HG02571 (cell line): ENCODE measurements around the gene TSHR.
"Not testable (repeated sequence)": the region's sequence is repeated elsewhere in the genome, so short reads cannot be mapped to it uniquely, and the experiment has no call there.

ENCODE experiments used
- ATAC-seq: cut with Tn5 transposase; IDR thresholded peaks from one replicate; pipeline ENCODE4 v1.9.1; 2021; ENCODE audit warnings: mild to moderate bottlenecking, moderate library complexity; ENCODE audit not compliant: unreplicated experiment

The TSHR gene

DNA sequence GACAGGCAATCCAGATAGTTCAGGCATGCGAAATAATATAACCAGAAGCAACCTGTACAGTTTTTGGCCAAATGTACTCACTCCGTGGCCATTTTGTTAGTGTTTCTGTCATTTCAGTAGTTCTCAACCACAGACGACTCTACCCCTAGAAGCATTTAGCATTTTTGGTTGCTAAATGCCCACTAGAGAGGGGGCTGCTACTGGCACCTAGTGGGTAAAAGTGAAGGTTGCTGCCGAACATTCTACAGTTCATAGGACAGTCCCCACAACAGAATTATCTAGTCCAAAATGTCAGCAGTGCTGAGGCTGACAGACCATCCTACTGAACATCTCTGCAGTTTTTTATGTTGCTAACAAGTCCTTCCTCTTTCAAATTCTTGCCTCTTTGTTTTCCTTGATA lies 107.4 kb downstream of the TSHR start:
- peak; percentile 61 for ATAC-seq

DNA sequence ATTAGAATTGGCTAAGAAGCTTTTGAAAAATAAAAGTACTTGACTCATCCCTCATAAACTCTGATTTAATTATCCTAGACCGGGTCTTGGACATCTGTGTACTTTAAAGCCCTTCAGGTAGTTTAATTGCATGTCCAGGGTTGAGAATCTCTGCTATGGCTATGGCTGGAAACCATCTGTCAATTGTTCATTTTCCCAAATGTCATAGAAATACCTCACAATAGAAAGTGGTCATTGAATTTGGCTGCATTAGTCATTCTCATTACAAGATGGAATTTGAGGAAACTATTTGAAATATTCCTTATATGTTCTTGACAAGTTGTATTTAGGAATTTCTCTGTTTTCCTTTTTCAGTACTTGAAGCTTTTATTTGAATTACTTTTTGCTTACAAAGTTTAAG lies 111.3 kb downstream of the TSHR start:
- ATAC-seq, result no peak

DNA sequence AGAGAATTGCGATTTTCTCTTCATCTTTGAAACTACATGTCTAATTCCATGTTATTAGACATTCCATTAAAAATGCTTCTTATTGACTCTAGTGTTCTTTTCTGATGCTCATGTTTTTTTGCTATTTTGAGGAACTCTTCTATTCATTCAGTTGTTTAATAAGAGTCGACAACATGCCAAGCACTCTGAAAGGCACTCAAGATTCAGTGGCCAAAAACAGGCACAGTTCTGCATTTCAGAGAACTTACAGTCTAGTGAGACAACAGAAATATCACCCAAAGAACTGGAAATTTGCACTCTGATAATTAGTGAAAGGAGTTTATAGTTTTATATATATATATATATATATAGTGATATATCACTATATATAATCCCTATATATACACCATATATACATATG lies 111.7 kb downstream of the TSHR start:
- no peak for ATAC-seq

DNA sequence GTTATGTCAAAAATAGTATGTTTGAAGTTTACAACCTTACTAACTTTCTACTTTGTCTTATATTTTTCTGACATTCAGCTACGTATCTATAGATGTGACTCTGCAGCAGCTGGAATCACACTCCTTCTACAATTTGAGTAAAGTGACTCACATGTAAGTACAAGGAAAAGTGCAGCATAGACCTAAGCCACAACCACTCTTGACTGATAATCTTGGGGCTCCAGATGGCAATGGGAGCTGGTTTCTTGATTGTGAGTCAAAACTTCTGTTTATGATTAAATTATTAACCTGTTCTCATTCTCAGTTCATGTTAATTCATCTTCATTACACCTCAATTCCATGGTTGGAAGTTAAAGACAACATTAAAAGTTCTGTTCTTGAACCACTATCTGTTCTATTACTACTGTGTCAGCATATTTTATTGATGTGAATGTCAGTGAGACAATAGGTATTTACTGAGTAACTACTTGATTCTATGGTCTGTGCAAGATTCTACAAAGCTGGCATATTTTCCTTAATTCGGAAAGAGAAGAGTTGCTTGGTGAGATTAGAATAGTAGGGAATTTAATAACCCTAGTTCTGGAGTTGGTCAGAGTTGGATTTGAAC lies 112.9 kb downstream of the TSHR start:
- ATAC-seq, result no peak

DNA sequence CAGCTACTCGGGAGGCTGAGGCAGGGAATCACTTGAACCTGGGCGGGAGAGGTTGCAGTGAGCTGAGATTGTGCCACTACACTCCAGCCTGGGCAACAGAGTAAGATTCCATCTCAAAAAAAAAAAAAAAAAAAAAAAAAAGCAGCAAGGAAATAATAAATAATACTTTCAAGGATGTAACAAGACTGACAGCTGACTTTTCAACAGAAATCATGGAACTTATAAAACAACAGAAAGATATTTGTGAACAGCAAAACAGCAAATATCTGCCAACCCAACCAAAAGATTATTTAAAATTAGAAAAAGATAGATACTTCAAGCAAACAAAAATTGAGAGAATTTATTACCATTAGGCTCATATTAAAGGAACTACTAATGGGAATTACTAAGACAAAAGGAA lies 115.1 kb downstream of the TSHR start:
- no peak for ATAC-seq

DNA sequence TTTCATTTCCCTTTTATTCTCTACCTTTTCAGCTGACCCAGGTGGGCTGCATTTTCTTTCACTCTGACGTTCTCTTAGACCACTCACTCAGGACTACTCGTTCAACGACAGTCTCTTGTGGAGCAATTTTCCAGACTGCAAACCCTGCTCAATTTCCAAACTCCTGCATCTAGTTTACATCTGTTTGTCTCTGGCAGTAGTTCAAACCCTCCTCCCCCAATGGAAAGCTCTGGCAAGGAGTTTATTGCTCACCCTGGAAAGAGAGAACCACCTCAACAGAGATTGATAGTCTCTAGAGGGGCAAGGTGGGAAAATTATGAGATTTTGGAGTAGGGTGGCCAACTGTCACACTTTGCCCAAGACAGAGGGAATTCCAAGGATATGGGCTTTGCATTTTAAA lies 130.2 kb downstream of the TSHR start:
- ATAC-seq, result no peak

DNA sequence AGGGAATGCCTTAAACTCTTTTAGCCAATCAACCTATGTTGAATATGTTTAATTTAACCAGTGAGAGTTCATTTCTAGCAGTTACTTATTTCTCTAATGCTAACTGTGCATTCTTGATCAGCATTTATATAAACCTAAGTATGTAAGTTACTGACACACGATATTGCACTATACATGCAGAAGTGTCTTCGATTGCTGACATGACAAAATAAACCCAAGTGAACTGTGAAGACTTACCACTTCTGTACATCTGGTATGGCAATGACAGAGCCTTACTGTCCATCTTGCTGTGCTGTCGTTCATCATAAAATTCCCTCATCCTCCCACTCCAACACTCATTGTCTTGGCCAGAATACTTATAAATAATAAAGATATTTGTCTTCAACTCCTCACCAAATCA lies 131.8 kb downstream of the TSHR start:
- ATAC-seq, result no peak

DNA sequence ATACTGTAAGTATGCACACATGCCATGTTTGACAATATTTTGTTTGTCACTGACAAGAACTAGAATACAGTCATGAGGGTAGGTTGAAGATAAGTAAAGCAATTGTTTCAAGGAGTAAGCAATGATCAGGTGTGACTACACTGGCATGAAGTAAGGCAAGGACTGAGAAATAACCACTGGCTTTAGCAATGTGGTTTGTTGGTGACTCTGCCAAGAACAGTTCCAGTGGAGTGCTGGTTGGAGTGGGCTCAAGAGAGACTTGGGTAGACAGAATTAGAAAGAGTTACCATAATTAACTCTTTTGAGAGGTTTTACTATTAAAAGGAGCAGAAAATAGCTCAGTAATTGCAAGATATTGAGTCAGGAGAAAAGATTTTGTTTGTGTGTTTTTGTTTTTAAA lies 135.7 kb downstream of the TSHR start:
- ATAC-seq, result no peak

DNA sequence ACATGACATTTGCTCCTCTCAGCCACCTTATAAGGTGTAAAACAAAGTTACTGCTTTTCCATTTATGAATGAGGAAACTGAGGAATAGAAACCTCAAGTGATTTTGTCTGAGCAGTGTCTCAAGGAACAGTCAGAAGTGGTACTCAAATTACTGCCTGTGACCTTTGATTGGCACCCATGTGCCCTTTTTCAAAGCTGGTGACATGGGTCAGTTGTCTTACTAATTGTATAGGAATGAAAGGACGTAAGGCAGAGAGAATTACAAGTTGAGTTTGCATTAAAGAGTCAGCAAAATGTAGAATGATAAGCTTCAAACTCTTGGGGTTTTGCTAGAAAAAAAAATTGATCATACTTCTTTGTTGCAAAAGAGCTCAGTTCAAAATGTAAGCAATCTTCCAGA lies 136.2 kb downstream of the TSHR start:
- no peak for ATAC-seq

DNA sequence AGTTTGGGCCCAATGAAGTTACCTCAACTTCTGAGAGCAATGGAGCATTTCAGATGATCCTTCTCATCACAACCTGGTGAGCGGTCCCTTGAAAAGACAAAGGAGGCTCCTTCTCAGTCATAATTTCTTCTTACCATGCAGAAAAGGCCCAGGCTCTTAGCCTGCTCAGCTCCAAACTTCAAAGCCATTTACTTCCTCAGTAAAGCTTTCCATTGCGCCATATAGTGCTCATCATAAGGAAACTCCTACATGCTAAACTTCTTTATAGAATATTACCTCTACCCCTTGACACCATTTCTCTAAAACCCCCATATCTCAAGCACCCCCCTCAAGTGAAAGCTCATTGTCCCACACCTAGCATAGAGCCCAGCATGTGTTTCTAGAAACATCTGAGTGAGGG lies 138.2 kb downstream of the TSHR start:
- ATAC-seq, result no peak

DNA sequence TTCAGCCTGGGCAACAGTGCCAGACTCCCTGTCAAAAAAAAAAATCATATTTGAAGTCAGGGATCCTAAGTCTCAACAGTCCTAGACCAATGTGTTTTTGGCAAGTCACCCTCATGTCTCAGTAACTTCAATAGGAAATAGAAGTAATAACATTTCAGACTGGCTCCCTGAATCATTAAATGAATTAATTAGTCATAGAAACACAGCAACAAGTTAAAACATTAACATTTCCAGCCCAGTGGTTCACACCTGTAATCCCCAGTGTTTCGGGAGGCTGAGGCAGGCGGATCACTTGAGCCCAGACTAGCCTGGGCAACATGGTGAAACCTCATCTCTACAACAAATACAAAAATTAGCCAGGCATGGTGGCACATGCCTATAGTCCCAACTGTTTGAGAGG lies 140.1 kb downstream of the TSHR start:
- no peak for ATAC-seq

DNA sequence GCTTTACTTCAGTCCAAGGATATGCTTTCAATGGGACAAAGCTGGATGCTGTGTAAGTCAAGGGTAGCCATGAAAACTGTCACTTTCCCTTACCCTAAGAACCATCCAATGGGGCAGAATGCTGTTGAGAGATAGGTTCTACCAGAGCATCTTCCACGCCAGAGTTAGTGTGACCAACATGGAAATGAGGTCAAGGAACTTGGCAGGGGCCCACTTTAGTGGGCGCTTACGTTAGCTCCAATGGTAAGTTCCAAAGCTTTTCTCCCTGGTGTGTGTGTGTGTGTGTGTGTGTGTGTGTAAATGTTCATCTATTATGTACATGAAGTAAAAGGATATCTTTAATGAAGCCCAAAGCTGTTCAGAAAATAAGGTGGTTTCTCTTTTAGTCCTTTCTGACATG lies 141.2 kb downstream of the TSHR start:
- no peak for ATAC-seq

DNA sequence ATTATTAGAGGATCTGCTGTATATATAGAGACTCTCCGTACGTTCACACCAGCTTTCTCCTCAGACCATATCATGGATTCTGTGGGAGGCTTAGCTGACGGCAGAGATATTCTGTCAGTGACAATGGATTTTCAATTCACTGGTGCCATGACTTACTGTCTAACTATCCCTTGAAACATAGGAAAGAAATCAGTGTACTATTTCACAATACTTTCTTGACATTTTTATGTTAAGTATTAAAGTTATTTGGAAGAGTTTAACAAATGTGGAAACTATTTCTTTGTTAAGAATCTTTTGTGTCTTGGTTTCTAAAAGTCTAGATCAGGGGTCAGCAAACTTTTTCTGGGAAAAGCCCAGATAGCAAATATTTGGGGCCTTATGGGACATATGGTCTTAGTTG lies 146.8 kb downstream of the TSHR start:
- no peak for ATAC-seq

DNA sequence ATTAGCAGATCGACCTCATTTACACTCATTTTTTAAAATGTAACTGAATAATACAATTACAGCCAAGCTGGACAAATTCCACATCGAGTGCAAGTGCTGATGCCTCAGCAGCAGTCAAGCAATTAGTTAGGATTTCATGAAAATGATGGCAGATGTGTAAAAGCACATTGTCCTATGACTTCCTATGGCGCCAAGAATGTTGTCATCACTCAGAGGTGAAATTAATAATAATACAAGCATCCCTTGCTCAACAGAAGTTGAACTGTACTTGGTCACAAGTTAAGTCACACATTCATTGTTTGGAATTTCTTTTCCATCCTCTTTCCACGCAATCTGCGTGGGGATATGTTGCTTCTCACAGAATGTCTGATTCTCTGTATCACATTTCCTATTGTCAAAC lies 148.0 kb downstream of the TSHR start:
- ATAC-seq, result no peak

DNA sequence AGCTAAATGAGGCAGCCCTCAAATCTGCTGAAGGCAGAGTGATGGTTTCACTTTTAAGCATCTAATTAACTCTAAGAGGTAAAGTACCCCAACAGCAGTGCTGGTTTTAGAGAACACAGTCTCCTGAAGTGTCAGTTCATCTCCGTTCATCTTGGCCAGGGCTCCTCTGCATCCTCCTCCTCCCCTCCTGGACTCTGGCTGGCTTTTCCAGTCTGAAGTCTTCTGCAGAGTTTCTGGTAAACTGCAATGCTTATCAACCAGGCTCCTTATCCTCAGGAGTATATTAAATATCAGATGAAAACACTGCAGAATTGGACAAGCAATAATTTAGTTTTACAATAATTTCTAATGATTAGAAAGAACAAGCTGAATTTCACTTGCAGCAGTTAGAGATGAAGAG lies 150.0 kb downstream of the TSHR start:
- ATAC-seq, result no peak

DNA sequence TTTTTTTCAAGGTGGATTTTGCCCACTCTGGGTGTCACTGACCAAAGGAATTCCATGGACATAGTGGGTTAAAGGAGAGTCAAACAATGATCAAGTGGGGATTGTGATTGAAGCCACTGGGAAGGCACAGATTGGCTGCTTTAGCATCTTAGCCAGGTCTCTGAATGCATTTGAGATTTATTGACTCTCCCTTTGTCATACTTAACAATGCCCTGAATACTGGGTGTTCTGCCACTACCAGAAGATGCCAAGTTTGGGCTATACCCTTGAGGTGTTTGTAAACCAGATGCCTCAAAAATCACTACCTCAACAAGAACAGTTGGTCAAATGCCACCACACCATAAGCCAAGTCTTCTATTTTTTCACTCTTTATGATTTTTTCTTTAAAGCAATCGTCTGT lies 150.5 kb downstream of the TSHR start:
- no peak for ATAC-seq

DNA sequence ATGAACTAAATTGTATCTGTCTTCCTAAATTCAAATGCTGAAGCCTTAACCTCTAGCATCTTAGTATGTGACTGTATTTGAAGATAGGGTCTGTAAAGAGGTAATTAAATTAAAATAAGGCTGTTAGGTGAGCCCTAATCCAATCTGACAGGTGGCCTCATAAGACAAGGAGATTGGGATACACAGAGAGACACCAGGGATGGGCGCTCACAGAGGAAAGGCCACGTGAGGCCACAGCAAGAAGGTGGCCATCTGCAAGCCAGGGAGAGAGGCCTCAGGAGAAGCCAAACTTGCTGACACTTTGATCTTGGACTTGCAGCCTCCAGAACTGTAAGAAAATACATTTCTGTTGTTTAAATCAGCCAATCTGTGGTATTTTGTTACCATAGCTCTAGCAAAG lies 154.8 kb downstream of the TSHR start:
- no peak for ATAC-seq

DNA sequence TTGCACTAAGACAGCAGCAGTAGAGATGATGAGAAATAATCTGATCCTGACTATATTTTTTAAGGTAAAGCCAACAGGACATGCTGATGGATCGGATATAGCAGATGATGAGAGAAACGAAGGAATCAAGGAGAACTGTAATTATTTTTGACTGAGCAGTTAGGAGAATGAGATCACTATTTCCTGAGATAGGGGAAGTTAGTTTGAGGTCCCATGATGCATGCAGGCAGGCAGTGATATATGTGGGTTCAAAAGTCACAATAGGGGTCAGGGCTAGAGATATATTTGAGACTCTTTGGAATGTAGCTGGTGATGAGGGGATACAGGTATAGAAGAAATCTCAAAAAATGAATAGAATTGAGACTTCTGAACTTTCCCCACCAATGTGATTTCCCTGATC lies 157.8 kb downstream of the TSHR start:
- ATAC-seq, result no peak

DNA sequence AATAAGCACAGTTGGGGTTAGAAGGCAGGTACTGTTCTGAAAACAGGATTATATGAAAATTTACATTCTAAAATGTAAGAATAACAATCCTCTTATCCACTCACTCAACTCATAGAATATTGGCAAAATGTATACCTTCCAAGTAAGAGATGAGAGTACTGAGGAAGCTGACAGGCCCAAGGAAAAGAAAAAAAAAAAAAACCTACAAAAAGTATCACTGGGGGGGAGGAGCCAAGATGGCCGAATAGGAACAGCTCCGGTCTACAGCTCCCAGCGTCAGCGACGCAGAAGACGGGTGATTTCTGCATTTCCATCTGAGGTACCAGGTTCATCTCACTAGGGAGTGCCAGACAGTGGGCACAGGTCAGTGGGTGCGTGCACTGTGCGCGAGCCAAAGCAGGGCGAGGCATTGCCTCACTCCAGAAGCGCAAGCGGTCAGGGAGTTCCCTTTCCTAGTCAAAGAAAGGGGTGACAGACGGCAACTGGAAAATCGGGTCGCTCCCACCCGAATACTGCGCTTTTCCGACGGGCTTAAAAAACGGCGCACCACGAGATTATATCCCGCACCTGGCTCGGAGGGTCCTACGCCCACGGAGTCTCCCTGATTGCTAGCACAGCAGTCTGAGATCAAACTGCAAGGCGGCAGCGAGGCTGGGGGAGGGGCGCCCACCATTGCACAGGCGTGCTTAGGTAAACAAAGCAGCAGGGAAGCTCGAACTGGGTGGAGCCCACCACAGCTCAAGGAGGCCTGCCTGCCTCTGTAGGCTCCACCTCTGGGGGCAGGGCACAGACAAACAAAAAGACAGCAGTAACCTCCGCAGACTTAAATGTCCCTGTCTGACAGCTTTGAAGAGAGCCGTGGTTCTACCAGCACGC lies 158.8 kb downstream of the TSHR start:
- not testable (repeated sequence) for ATAC-seq

DNA sequence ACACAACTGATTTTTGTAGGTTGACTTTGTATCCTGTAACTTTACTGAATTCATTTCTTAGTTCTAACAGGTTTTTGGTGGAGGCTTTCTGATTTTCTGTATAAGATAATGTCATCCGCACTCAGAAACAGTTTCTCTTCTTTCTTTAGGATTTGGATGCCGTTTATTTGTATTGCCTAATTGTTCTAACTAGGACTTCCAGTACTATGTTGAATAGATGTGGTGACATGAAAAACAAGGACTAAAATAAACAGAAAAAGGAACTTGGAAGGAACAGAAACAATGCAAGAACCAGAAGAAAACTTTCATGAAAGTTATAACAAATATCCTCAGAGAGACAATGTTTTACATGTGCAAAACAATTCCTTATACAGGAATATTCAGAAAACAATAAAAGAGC lies 165.1 kb downstream of the TSHR start:
- no peak for ATAC-seq

DNA sequence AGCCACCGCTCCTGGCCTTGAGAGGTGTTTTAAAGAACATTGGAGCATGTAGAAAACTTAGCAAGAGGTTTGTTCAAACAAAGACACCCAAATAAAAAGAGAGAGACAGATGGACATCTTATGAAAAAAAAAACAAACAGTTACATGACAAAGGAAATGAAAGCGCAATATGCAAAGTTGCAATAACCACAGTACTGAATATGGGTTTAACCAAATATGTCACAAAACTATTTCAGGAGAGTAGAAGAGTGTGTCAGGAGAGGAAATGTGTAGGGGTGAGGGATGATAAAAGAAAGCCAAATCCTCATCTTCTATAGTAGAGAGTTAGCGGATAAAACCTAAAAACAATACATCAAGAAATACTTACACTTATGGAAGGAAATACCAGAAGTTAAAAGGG lies 166.9 kb downstream of the TSHR start:
- peak; percentile 98 for ATAC-seq

DNA sequence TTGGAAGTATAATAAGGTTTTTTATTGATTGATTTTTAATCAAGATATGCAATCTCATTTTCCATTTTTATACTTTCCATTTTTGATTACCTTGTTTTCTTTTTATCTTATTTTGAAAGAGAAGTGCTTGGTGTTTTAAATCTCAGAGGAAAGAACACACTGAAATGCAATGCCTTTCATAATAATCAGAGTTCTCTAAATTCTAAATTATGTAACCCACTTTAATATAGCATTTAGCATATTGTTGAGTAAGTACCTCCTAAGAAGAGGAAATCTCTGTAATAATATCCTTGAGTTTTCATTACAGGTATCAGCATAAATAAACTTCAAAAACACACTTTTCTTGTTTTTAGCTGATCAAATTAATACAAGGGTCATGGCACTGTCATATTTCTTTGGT lies 168.4 kb downstream of the TSHR start:
- ATAC-seq, result no peak

DNA sequence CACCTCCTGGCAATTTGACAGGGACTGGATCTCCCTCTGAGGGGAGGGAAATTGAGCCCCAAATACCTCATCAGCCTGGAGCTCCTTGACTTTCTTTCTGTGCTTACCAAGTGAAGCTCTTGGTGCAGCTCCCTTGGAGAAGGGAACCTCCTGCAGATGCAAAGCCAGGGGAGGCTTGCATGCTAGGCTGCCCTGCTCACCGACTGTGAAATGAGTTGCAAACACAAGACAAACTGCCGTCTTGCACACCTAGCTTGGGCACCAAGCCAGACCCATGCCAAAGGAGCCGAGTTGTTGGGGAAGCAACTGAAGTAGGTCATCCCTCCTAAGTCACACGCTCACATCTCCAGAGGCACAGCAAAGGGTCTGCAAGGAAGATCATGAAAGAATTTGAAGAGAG lies 170.1 kb downstream of the TSHR start:
- ATAC-seq, result no peak
